K562 (cell line): ENCODE results near the gene PDZD8. TPM values are rescaled to one million over a fixed set of nuclear protein-coding genes. Genes with fewer than 3 reads are reported as not detected.

ENCODE experiments used
- ARID1B ChIP-seq: fragments of 450-650 bp; IDR thresholded peaks from 2 replicates; pipeline ENCODE4 v1.6.1; 2016; ENCODE audit warnings: antibody characterized with exemption, mild to moderate bottlenecking, inconsistent platforms
- FIP1L1 ChIP-seq: fragments of 200-400 bp; formaldehyde crosslinking; IDR thresholded peaks from 2 replicates; pipeline ENCODE4 v1.6.1; 2018; ENCODE audit warnings: mild to moderate bottlenecking, low read depth, low read length; ENCODE audit not compliant: poor library complexity, severe bottlenecking
- GATA2 ChIP-seq: sonication (generic); formaldehyde crosslinking; IDR thresholded peaks from 2 replicates; pipeline ENCODE4 v1.4.0; 2020; ENCODE audit warnings: mild to moderate bottlenecking, missing genetic modification reagents
- JUND ChIP-seq, 2 experiments: IDR thresholded peaks; 2 replicates in 1 of 2; 3 replicates in 1 of 2; pipeline ENCODE4 v1.6.1; 2011; ENCODE audit warnings: borderline replicate concordance in 2 of 2, low read depth in 2 of 2, low read length in 2 of 2, improper control_type of control experiment in 1 of 2, missing biosample characterization in 1 of 2, missing genetic modification characterization in 1 of 2, missing genetic modification reagents in 1 of 2
- MYC ChIP-seq, 2 experiments: fragments of 250-450 bp in 1 of 2; sonication (Bioruptor Pico) in 1 of 2; IDR thresholded peaks; 2 replicates each; pipeline versions ENCODE4 v1.5.1 to v1.6.1; 2012 to 2021; ENCODE audit warnings: low read depth in 2 of 2, borderline replicate concordance in 1 of 2, improper control_type of control experiment in 1 of 2, low read length in 1 of 2, mild to moderate bottlenecking in 1 of 2, moderate library complexity in 1 of 2
- PHTF2 ChIP-seq: fragments of 250-450 bp; sonication (Bioruptor Pico); IDR thresholded peaks from 2 replicates; pipeline ENCODE4 v1.5.0; 2021; ENCODE audit warnings: mild to moderate bottlenecking
- POLR2A ChIP-seq: fragments of 450-650 bp; conservative IDR thresholded peaks from 2 replicates; pipeline ENCODE4 v1.6.1; 2016
- PRMT5 ChIP-seq: sonication (generic); formaldehyde crosslinking; IDR thresholded peaks from 2 replicates; pipeline ENCODE4 v1.5.0; 2020; ENCODE audit warnings: missing genetic modification reagents
- SMAD4 ChIP-seq: fragments of 250-450 bp; sonication (Bioruptor Pico); conservative IDR thresholded peaks from 2 replicates; pipeline ENCODE4 v1.8.0; 2021; ENCODE audit warnings: inconsistent platforms, mild to moderate bottlenecking, moderate library complexity
- SREBF2 ChIP-seq: sonication (generic); formaldehyde crosslinking; IDR thresholded peaks from 2 replicates; pipeline ENCODE4 v1.4.0; 2020; ENCODE audit warnings: mild to moderate bottlenecking, missing genetic modification reagents
- SRSF7 ChIP-seq: fragments of 200-400 bp; formaldehyde crosslinking; optimal IDR thresholded peaks from 2 replicates; pipeline ENCODE3; 2017; ENCODE audit warnings: mild to moderate bottlenecking, low read depth, low read length
- STAT6 ChIP-seq: sonication (generic); formaldehyde crosslinking; IDR thresholded peaks from 2 replicates; pipeline ENCODE4 v1.8.1; 2023; ENCODE audit warnings: mild to moderate bottlenecking, missing genetic modification reagents
- U2AF1 ChIP-seq: fragments of 200-400 bp; formaldehyde crosslinking; optimal IDR thresholded peaks from 2 replicates; pipeline ENCODE3; 2017; ENCODE audit warnings: mild to moderate bottlenecking, low read depth, low read length, moderate library complexity
- YY1 ChIP-seq, 3 experiments: IDR thresholded peaks; 2 replicates each; pipeline ENCODE4 v1.6.1; 2011; ENCODE audit warnings: low read length in 2 of 3, mild to moderate bottlenecking in 2 of 3, moderate library complexity in 2 of 3, borderline replicate concordance in 1 of 3, control low read depth in 1 of 3, low read depth in 1 of 3; ENCODE audit not compliant: insufficient read depth in 3 of 3, insufficient replicate concordance in 2 of 3, control insufficient read depth in 1 of 3, insufficient read length in 1 of 3; ENCODE audit errors: extremely low read depth in 1 of 3
- ZNF311 ChIP-seq: fragments of 250-450 bp; sonication (Bioruptor Pico); IDR thresholded peaks from 2 replicates; pipeline ENCODE4 v1.4.0; 2020; ENCODE audit warnings: mild to moderate bottlenecking, moderate library complexity
- ZSCAN32 ChIP-seq: fragments of 450-650 bp; formaldehyde crosslinking; IDR thresholded peaks from 2 replicates; pipeline ENCODE4 v1.4.0; 2020; ENCODE audit warnings: mild to moderate bottlenecking, moderate library complexity
- polyA plus RNA-seq, 8 experiments: library from polyadenylated mRNA; depleted of rRNA in 4 of 8; stranded (reverse) in 5 of 8; unstranded in 3 of 8; fragments of >200 nt; fragmentation: Nextera tagmentation in 2 of 8; fragmentation: Illumina TruSeq in 1 of 8; extraction: Ambion mirVana in 2 of 8; extraction: Trizol in 1 of 8; gene quantifications; 2 replicates each; pipeline versions ENCODE4 v1.2.1 to v1.2.3, GENCODE V29; 2011 to 2014; ENCODE audit warnings: inconsistent platforms in 1 of 8, missing spikeins in 1 of 8
- total RNA-seq, 7 experiments: library from RNA; depleted of rRNA in 6 of 7; stranded (reverse); fragments of >200 nt in 6 of 7; fragmentation: Illumina TruSeq in 2 of 7; extraction: Trizol in 2 of 7; gene quantifications; 2 replicates each; pipeline versions ENCODE4 v1.2.1 to v1.2.3, GENCODE V29; 2011 to 2021; ENCODE audit warnings: low replicate concordance in 1 of 7
- TF ChIP-seq, protein P1 (sequence below): fragments of 250-450 bp; sonication (Bioruptor Pico); IDR thresholded peaks from 2 replicates; pipeline ENCODE4 v1.4.0; 2020; ENCODE audit warnings: borderline replicate concordance
- TF ChIP-seq, protein P2 (sequence below): fragments of 250-450 bp; sonication (Bioruptor Pico); IDR thresholded peaks from 2 replicates; pipeline ENCODE4 v1.8.0; 2021; ENCODE audit warnings: borderline replicate concordance, mild to moderate bottlenecking, moderate library complexity; ENCODE audit not compliant: poor library complexity, severe bottlenecking

PDZD8 gene
- total and polyA plus RNA-seq, 9 of the 15 experiments (the other 6 are each of a cell fraction or from before 2014, with no cell fraction given) = 5.5 to 53.4 (median 36.8) TPM

DNA sequence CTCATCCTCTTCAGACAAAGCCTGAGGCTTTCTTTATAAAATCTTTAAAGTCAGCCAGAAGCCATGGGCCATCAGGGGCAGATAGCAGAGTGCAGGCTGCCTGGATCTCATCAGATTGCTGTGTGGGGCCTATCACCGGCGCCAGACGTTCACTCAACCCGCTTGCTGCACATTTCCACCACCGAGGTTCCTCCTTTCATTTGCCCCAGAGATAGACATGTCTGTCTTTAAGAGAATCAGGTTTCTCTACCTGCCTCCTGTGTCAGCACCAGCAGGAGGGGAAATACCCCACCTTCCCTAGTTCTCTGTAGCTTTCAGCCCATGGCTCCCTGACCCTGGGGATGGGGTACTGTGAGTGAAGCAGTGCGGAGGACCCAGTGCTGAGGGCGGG, 112.3 kb downstream of the PDZD8 start (continued):
- TF ChIP-seq, protein P1, sequence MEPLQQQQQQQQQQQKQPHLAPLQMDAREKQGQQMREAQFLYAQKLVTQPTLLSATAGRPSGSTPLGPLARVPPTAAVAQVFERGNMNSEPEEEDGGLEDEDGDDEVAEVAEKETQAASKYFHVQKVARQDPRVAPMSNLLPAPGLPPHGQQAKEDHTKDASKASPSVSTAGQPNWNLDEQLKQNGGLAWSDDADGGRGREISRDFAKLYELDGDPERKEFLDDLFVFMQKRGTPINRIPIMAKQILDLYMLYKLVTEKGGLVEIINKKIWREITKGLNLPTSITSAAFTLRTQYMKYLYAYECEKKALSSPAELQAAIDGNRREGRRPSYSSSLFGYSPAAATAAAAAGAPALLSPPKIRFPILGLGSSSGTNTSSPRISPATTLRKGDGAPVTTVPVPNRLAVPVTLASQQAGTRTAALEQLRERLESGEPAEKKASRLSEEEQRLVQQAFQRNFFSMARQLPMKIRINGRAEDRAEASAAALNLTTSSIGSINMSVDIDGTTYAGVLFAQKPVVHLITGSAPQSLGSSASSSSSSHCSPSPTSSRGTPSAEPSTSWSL (CRISPR knock-in tag) = no peak
- TF ChIP-seq ZNF311 (no peak), PHTF2 (no peak), SRSF7 (no peak), PRMT5 (CRISPR knock-in tag) (no peak), MYC (IDR thresholded peaks at IDR 0.05; ENCODE audit: low read depth, low read length) (no peak), MYC (CRISPR knock-in tag; IDR thresholded peaks at IDR 0.05; ENCODE audit: borderline replicate concordance, low read depth) (no peak), U2AF1 (no peak), ARID1B (peak; percentile 70), POLR2A (no peak), YY1 (IDR thresholded peaks at IDR 0.05; ENCODE audit: borderline replicate concordance in 1 of 3, control insufficient read depth in 1 of 3, extremely low read depth in 1 of 3, insufficient read depth in 3 of 3, insufficient read length in 1 of 3, insufficient replicate concordance in 2 of 3, low read depth in 1 of 3, low read length in 2 of 3) (no peak), SREBF2 (no peak), GATA2 (CRISPR knock-in tag) (peak; percentile 44; the same call in 1 of the 2 replicates), SMAD4 (peak; percentile 68), ZSCAN32 (CRISPR knock-in tag) (no peak), JUND (IDR thresholded peaks at IDR 0.05; ENCODE audit: borderline replicate concordance, low read depth, low read length) (no peak), JUND (tag; IDR thresholded peaks at IDR 0.05; ENCODE audit: borderline replicate concordance, low read depth, low read length) (no peak; the same call in 2 of the 3 replicates), FIP1L1 (no peak), STAT6 (no peak)
- TF ChIP-seq, protein P2, sequence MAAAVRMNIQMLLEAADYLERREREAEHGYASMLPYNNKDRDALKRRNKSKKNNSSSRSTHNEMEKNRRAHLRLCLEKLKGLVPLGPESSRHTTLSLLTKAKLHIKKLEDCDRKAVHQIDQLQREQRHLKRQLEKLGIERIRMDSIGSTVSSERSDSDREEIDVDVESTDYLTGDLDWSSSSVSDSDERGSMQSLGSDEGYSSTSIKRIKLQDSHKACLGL = no peak
